ENCODE measurements around the gene NR2F1-AS1. TPM values are rescaled to one million over a fixed set of nuclear protein-coding genes. Genes with fewer than 3 reads are reported as not detected.

NR2F1-AS1 gene
- total RNA-seq, 1 donor from 2014 or later: not detected

DNA sequence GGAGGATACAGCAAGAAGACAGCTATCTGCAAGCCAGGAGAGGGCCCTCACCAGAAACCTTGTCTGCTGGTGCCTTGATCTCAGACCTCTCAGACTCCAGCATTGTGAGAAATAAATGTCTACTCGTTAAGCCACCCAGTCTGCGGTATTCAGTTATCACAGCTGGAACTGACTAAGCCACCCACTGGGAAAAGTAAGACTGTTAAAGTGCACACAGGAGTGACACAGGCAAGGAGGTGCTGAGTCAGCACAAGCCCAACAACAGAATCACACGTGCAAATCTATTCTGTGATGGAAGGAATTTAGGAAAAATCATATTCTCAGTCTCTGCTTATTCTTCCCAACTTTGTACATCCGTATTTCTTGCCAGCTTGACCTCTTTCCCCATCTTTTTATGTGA lies 200.0 kb downstream of the NR2F1-AS1 start:
- no peaks in the 10 kb centered on the region for H3K9me3 Mint-ChIP-seq
- H3K27me3 Mint-ChIP-seq (ENCODE audit: insufficient read depth): no peaks in the 10 kb centered on the region
- H3K36me3 Mint-ChIP-seq (ENCODE audit: low read depth): no peaks in the 10 kb centered on the region
- H3K4me3 Mint-ChIP-seq: no peak overlapping the region
- DNase-seq (ENCODE audit: low spot score): no peak
- H3K4me1 Mint-ChIP-seq (ENCODE audit: low read depth): no peaks in the 10 kb centered on the region
- intact Hi-C loops (cut with micrococcal nuclease): no loop called here
- H3K27ac Mint-ChIP-seq: no peak overlapping the region

DNA sequence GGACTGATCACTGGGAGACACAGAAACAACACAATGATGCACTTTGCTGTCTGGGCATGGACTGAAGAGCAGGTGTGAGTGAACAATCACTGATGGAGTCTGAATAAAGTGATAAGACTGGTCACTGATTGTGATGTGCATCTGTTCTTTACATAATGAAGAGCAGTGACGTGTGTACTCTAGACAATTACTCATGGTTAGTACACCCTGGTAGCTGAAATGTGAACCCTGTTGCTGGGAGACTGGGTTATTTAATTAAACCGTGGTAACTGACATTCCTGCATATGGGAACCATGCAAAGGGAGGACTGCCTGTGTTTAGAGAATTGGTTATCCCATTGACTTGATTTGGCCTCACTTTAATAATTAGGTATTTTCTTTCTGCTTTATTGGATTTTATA lies 202.9 kb downstream of the NR2F1-AS1 start:
- Mint-ChIP-seq H3K27me3 (ENCODE audit: insufficient read depth) (no peaks in the 10 kb centered on the region), H3K4me1 (ENCODE audit: low read depth) (no peaks in the 10 kb centered on the region), H3K4me3 (no peak overlapping the region), H3K9me3 (peaks cover 7% of the 10 kb centered on the region), H3K27ac (no peak overlapping the region), H3K36me3 (ENCODE audit: low read depth) (no peaks in the 10 kb centered on the region)
- intact Hi-C loops (cut with micrococcal nuclease): no loop called here
- DNase-seq (ENCODE audit: low spot score): no peak

DNA sequence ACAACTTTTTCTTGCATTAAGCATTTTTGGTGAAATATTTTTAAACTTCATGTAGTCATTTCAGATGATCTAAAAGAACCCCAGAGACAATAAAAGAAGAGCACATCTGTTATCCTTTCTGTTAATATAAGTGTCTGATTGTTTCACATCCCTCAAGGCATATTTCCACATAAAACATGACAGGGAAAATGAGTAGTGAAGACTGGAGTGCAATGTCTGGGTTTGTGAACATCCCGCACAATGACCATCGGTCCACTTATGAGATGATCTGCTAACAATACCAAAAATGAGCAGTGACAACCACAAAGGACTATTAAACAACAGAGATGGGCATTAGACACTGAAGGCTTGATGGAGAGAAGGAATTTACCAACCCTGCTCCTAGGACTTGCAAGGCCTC lies 209.1 kb downstream of the NR2F1-AS1 start:
- H3K27ac Mint-ChIP-seq: no peak overlapping the region
- no peak overlapping the region for H3K4me3 Mint-ChIP-seq
- H3K9me3 Mint-ChIP-seq: peaks cover 7% of the 10 kb centered on the region
- intact Hi-C loops (cut with micrococcal nuclease): no loop called here
- no peaks in the 10 kb centered on the region for H3K4me1 Mint-ChIP-seq (ENCODE audit: low read depth)
- DNase-seq (ENCODE audit: low spot score): no peak
- H3K36me3 Mint-ChIP-seq (ENCODE audit: low read depth): no peaks in the 10 kb centered on the region
- no peaks in the 10 kb centered on the region for H3K27me3 Mint-ChIP-seq (ENCODE audit: insufficient read depth)

DNA sequence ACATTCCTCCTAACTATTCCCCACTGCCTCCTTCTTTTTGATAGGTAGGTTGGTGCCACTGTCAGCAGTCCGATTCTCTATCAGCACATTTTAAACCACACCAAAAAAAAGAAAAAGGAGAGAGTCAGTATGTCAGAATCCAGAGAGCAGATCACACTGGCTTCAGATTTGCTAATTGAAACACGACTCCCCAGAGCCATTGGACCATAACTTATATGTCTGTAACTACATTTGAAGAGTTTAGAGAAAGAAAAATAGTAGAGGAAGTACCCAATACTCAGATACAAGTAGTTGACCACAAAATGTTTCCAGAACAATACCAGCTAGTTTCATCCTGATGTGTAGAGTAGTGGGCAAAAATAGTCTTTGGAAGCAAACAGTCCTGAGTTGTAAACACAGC lies 216.6 kb downstream of the NR2F1-AS1 start:
- H3K36me3 Mint-ChIP-seq (ENCODE audit: low read depth): no peaks in the 10 kb centered on the region
- no peaks in the 10 kb centered on the region for H3K9me3 Mint-ChIP-seq
- no peaks in the 10 kb centered on the region for H3K27me3 Mint-ChIP-seq (ENCODE audit: insufficient read depth)
- DNase-seq (ENCODE audit: low spot score): no peak
- no peak overlapping the region for H3K4me3 Mint-ChIP-seq
- no peaks in the 10 kb centered on the region for H3K4me1 Mint-ChIP-seq (ENCODE audit: low read depth)
- intact Hi-C loops (cut with micrococcal nuclease): no loop called here
- H3K27ac Mint-ChIP-seq: no peak overlapping the region

DNA sequence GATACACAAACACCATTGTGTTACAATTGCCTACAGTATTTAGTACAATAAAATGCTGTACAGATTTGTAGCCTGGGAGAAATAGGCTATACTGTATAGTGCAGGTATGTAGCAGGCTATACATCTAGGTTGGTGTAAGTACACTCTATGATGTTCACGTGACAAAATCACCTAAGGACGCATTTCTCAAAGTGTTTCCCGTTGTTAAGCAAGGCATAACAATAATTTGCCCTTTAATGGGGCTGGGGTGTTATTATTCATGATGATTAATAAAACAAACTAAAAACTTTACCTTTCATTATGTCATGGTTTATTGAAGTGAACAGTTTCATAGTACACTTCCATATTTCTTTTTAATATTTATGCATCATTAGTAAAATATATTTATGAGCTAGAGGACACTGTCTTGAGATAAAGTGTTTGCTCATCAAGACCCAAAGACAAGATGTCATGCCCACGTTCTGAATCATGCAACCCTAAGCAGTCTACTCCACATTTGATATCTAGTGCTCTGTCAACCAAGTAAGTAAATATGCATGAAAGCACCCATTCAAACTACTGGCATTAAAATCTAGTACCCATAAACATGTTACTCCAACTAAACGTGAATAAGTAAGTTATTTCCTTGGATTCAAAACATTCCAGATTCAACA lies 220.5 kb downstream of the NR2F1-AS1 start:
- Mint-ChIP-seq H3K27me3 (ENCODE audit: insufficient read depth) (no peaks in the 10 kb centered on the region), H3K36me3 (ENCODE audit: low read depth) (no peaks in the 10 kb centered on the region), H3K27ac (no peak overlapping the region), H3K9me3 (no peaks in the 10 kb centered on the region), H3K4me1 (ENCODE audit: low read depth) (no peaks in the 10 kb centered on the region), H3K4me3 (no peak overlapping the region)
- DNase-seq (ENCODE audit: low spot score): no peak
- intact Hi-C loops (cut with micrococcal nuclease): no loop called here

DNA sequence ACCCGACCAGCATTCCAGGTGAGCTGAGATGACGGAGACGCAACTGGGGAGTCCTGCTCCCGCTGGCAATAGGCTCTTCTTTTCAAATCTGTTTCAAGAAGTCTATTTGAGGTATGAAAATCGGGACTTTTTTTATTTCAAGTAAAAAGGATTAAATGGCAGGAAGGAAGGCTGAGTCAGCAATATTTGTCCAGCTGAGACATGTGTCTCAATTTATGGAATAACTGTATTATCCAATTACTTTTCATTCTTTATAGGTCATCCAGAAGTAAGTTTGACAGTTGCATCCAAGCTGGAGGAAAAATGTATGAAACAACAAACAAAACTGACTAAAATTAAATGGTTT lies 221.1 kb downstream of the NR2F1-AS1 start:
- no peak overlapping the region for H3K4me3 Mint-ChIP-seq

More for the DNA sequence above, 221.1 kb downstream of the NR2F1-AS1 start:
- no peak overlapping the region for H3K27ac Mint-ChIP-seq
- no peaks in the 10 kb centered on the region for H3K9me3 Mint-ChIP-seq
- H3K36me3 Mint-ChIP-seq (ENCODE audit: low read depth): no peaks in the 10 kb centered on the region
- intact Hi-C loops (cut with micrococcal nuclease): no loop called here
- H3K27me3 Mint-ChIP-seq (ENCODE audit: insufficient read depth): no peaks in the 10 kb centered on the region
- DNase-seq (ENCODE audit: low spot score): no peak
- H3K4me1 Mint-ChIP-seq (ENCODE audit: low read depth): no peaks in the 10 kb centered on the region

Other genes starting within 250 kb of the NR2F1-AS1 start
- not detected in 2 replicates for gene NR2F1, start 2.0 kb upstream of the NR2F1-AS1 start, total RNA-seq
- gene POU5F2, start 160.4 kb upstream of the NR2F1-AS1 start, total RNA-seq: 1.6 TPM in 2 replicates